HFFc6 (cell line): ENCODE results near the gene FHOD3. TPM values are rescaled to one million over a fixed set of nuclear protein-coding genes. Genes with fewer than 3 reads are reported as not detected.

Experiments
- DNase-seq: peaks from one replicate; pipeline ENCODE4 v3.0.0-alpha.2; 2018
- H3K27ac Mint-ChIP-seq: 2 replicates; pipeline ENCODE4 v1.8.0; 2020; ENCODE audit warnings: mild to moderate bottlenecking, mixed read lengths
- H3K27me3 Mint-ChIP-seq: 2 replicates; pipeline ENCODE4 v1.8.0; 2021; ENCODE audit warnings: mild to moderate bottlenecking, moderate library complexity, mixed read lengths; ENCODE audit not compliant: insufficient read depth
- H3K36me3 Mint-ChIP-seq: 2 replicates; pipeline ENCODE4 v1.8.0; 2021; ENCODE audit warnings: low read depth, mixed read lengths
- H3K4me1 Mint-ChIP-seq: 2 replicates; pipeline ENCODE4 v1.8.0; 2020; ENCODE audit warnings: low read depth, mixed read lengths
- H3K4me3 Mint-ChIP-seq: 2 replicates; pipeline ENCODE4 v1.8.0; 2020; ENCODE audit warnings: mild to moderate bottlenecking, moderate library complexity, mixed read lengths
- H3K9me3 Mint-ChIP-seq: 2 replicates; pipeline ENCODE4 v1.8.0; 2020; ENCODE audit warnings: mild to moderate bottlenecking, mixed read lengths
- total RNA-seq, 6 experiments: library from RNA; stranded (reverse); fragmentation: NEBNext Ultra II Directional; extraction: Animal tissue kit (Norgen Biotek cat#: 25700); gene quantifications; 2 replicates in 1 of 6; 3 replicates in 5 of 6; pipeline ENCODE4 v1.2.3, GENCODE V29; 2021
- TF ChIP-seq, protein P1 (sequence below): fragments of 200-600 bp; sonication (generic); IDR thresholded peaks from 2 replicates; pipeline ENCODE4 v1.5.0; 2021; ENCODE audit warnings: antibody characterized with exemption, mild to moderate bottlenecking

The FHOD3 gene
- total RNA-seq, 6 experiments from 2014 or later: 32.8 to 67.6 (median 61.4) TPM

- peak overlapping the region; percentile 81 for H3K27ac Mint-ChIP-seq
Observed at GRCh38 chr18:36772241-36772723, 474.8 kb downstream of the FHOD3 start.

DNA sequence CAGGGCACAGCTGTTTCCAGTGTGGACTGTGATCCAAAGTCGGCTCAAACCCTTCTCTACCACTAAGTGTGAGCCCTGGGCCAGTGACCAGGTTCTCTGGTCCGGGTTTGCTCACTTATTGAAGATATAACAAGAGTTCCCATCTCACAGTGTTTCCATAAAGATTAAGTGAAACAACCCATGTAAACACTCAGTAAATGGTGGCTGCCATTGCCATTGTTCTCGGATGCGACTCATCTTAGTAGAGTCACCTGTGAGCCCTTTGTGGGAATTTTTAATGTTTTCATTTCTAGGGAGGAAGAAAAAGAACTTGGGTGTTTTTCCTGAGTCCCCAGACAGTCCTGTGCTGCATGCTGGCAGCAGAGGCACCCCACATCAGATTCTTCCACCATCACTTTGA lies 477.9 kb downstream of the FHOD3 start:
- Mint-ChIP-seq H3K9me3 (no peaks in the 10 kb centered on the region), H3K4me1 (peaks cover 36% of the 10 kb centered on the region), H3K36me3 (peaks cover 50% of the 10 kb centered on the region), H3K4me3 (no peak overlapping the region), H3K27me3 (no peaks in the 10 kb centered on the region; the same call in 1 of the 2 replicates), H3K27ac (peak overlapping the region; percentile 21; the same call in 1 of the 2 replicates)
- TF ChIP-seq, protein P1, sequence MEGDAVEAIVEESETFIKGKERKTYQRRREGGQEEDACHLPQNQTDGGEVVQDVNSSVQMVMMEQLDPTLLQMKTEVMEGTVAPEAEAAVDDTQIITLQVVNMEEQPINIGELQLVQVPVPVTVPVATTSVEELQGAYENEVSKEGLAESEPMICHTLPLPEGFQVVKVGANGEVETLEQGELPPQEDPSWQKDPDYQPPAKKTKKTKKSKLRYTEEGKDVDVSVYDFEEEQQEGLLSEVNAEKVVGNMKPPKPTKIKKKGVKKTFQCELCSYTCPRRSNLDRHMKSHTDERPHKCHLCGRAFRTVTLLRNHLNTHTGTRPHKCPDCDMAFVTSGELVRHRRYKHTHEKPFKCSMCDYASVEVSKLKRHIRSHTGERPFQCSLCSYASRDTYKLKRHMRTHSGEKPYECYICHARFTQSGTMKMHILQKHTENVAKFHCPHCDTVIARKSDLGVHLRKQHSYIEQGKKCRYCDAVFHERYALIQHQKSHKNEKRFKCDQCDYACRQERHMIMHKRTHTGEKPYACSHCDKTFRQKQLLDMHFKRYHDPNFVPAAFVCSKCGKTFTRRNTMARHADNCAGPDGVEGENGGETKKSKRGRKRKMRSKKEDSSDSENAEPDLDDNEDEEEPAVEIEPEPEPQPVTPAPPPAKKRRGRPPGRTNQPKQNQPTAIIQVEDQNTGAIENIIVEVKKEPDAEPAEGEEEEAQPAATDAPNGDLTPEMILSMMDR: no peak
- no peak for DNase-seq

More at GRCh38 chr18:36772241-36772723, 474.8 kb downstream of the FHOD3 start:
- TF ChIP-seq, protein P1: no peak
- Mint-ChIP-seq H3K27me3 (no peaks in the 10 kb centered on the region; the same call in 1 of the 2 replicates), H3K4me1 (peaks cover 66% of the 10 kb centered on the region), H3K36me3 (peaks cover 45% of the 10 kb centered on the region; the same call in 1 of the 2 replicates), H3K4me3 (peak overlapping the region; percentile 41; the same call in 1 of the 2 replicates), H3K9me3 (no peaks in the 10 kb centered on the region)
- peak; percentile 76 for DNase-seq

- H3K36me3 Mint-ChIP-seq: peaks cover 47% of the 10 kb centered on the region
- TF ChIP-seq, protein P1: no peak
- peaks cover 29% of the 10 kb centered on the region for H3K4me1 Mint-ChIP-seq
- no peak overlapping the region for H3K4me3 Mint-ChIP-seq
- no peak overlapping the region; the same call in 1 of the 2 replicates for H3K27ac Mint-ChIP-seq
- no peaks in the 10 kb centered on the region for H3K9me3 Mint-ChIP-seq
- no peaks in the 10 kb centered on the region; the same call in 1 of the 2 replicates for H3K27me3 Mint-ChIP-seq
- DNase-seq: no peak
Observed at GRCh38 chr18:36776650-36777049, 479.1 kb downstream of the FHOD3 start.

DNA sequence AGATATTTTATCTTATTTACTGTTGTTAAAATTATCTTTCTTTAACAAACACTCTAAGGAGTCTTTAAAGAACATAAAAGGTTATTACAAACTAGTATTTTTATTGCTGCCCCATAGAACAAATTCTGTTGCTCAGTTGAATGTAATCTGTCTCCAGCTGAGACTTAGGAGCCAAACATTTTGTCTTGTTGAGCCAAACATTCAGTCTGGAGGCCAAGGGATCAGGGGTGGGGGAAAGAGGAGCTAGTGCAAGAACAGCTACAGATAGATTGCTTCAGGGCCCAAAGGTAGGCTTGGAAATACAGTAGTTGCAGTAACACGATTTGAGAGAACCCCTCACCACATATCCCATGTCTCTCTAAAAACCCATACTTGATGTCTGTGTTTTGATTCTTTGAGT lies 480.1 kb downstream of the FHOD3 start:
- Mint-ChIP-seq H3K27ac (no peak overlapping the region), H3K9me3 (no peaks in the 10 kb centered on the region), H3K27me3 (no peaks in the 10 kb centered on the region; the same call in 1 of the 2 replicates), H3K4me1 (peaks cover 20% of the 10 kb centered on the region), H3K4me3 (no peak overlapping the region), H3K36me3 (peaks cover 42% of the 10 kb centered on the region)
- TF ChIP-seq, protein P1: no peak
- DNase-seq: no peak

- TF ChIP-seq, protein P1: no peak
- peak; percentile 32 for DNase-seq
- Mint-ChIP-seq H3K9me3 (no peaks in the 10 kb centered on the region), H3K4me3 (no peak overlapping the region), H3K4me1 (peaks cover 10% of the 10 kb centered on the region), H3K27me3 (no peaks in the 10 kb centered on the region; the same call in 1 of the 2 replicates), H3K36me3 (peaks cover 25% of the 10 kb centered on the region), H3K27ac (no peak overlapping the region)
Observed at GRCh38 chr18:36780748-36781147, 483.2 kb downstream of the FHOD3 start.
